Right atrium auricular region (tissue), 2 donors: ENCODE measurements around the gene HBS1L. TPM values are rescaled to one million over a fixed set of nuclear protein-coding genes. Genes with fewer than 3 reads are reported as not detected.

Experiments
- DNase-seq: peaks from one replicate; pipeline ENCODE4 v3.0.0-alpha.2; 2019; ENCODE audit warnings: low spot score
- H3K27ac ChIP-seq, 2 donors: fragments of 200-600 bp; sonication (generic); 1 replicate in 1 of 2; 2 replicates in 1 of 2; pipeline ENCODE4 v1.5.1; 2016 to 2019
- H3K27me3 ChIP-seq, 2 donors: fragments of 200-600 bp; sonication (generic); one replicate each; pipeline versions ENCODE4 v1.5.1 to v1.6.0; 2017 to 2019
- H3K36me3 ChIP-seq: fragments of 200-600 bp; sonication (generic); one replicate; pipeline ENCODE4 v1.5.1; 2016
- H3K4me1 ChIP-seq, 2 donors: fragments of 200-600 bp; sonication (generic); one replicate each; pipeline versions ENCODE4 v1.5.1 to v1.6.0; 2017 to 2019
- H3K4me3 ChIP-seq, 2 donors: fragments of 200-600 bp; sonication (generic); 1 replicate in 1 of 2; 2 replicates in 1 of 2; pipeline ENCODE4 v1.5.1; 2017 to 2019; ENCODE audit warnings: mild to moderate bottlenecking in 1 of 2, moderate library complexity in 1 of 2
- H3K9me3 ChIP-seq, 2 donors: fragments of 200-600 bp; sonication (generic); one replicate each; pipeline ENCODE4 v1.5.1; 2019
- CTCF ChIP-seq, 2 donors: fragments of 200-600 bp; sonication (generic); IDR thresholded peaks; one replicate each; pipeline ENCODE4 v1.5.1; 2019; ENCODE audit warnings: antibody characterized with exemption in 2 of 2
- total RNA-seq, 2 donors: library from RNA; depleted of rRNA; stranded (reverse); fragments of >200 nt; gene quantifications; one replicate each; pipeline ENCODE4 v1.1.0, GENCODE V29; 2016

HBS1L gene
- total RNA-seq, 2 donors from 2014 or later = 42.9 to 60.4 TPM

- DNase-seq = no peak
Observed at GRCh38 chr6:135073756-135074393, 19.3 kb upstream of the HBS1L start.

GRCh38 chr6:135073217-135073616 lies 18.6 kb upstream of the HBS1L start:
- no peaks in the 10 kb centered on the region for H3K36me3 ChIP-seq
- DNase-seq = no peak
- H3K9me3 ChIP-seq = no peaks in the 10 kb centered on the region
- TF ChIP-seq CTCF (IDR thresholded peaks at IDR 0.05) = no peak
- H3K27me3 ChIP-seq = no peaks in the 10 kb centered on the region
- no peak overlapping the region for H3K4me3 ChIP-seq
- no peak overlapping the region for H3K27ac ChIP-seq
- no peaks in the 10 kb centered on the region for H3K4me1 ChIP-seq

More at GRCh38 chr6:135073756-135074393, 19.3 kb upstream of the HBS1L start:
- Histone ChIP-seq H3K4me1 (no peaks in the 10 kb centered on the region), H3K27ac (no peak overlapping the region), H3K9me3 (no peaks in the 10 kb centered on the region), H3K36me3 (no peaks in the 10 kb centered on the region), H3K4me3 (no peak overlapping the region), H3K27me3 (no peaks in the 10 kb centered on the region)
- no peak for TF ChIP-seq CTCF (IDR thresholded peaks at IDR 0.05)

- TF ChIP-seq CTCF (IDR thresholded peaks at IDR 0.05) = no peak
- no peaks in the 10 kb centered on the region for H3K9me3 ChIP-seq
- no peaks in the 10 kb centered on the region for H3K27me3 ChIP-seq
- no peak for DNase-seq
- no peaks in the 10 kb centered on the region for H3K36me3 ChIP-seq
- H3K4me1 ChIP-seq = no peaks in the 10 kb centered on the region
- H3K27ac ChIP-seq = no peak overlapping the region
- H3K4me3 ChIP-seq = no peak overlapping the region
Observed at GRCh38 chr6:135072753-135073152, 18.1 kb upstream of the HBS1L start.

- Histone ChIP-seq H3K36me3 (no peaks in the 10 kb centered on the region), H3K9me3 (no peaks in the 10 kb centered on the region), H3K27me3 (no peaks in the 10 kb centered on the region), H3K4me1 (no peaks in the 10 kb centered on the region), H3K27ac (no peak overlapping the region), H3K4me3 (no peak overlapping the region)
- no peak for TF ChIP-seq CTCF (IDR thresholded peaks at IDR 0.05)
- no peak for DNase-seq
Observed at GRCh38 chr6:135071541-135071940, 16.9 kb upstream of the HBS1L start.

- Histone ChIP-seq H3K4me1 (no peaks in the 10 kb centered on the region), H3K4me3 (no peak overlapping the region), H3K36me3 (no peaks in the 10 kb centered on the region), H3K27ac (no peak overlapping the region), H3K9me3 (no peaks in the 10 kb centered on the region), H3K27me3 (no peaks in the 10 kb centered on the region)
- no peak for DNase-seq
- no peak for TF ChIP-seq CTCF (IDR thresholded peaks at IDR 0.05)
Observed at GRCh38 chr6:135067911-135068310, 13.3 kb upstream of the HBS1L start.

GRCh38 chr6:135066806-135067205 lies 12.2 kb upstream of the HBS1L start:
- no peaks in the 10 kb centered on the region for H3K27me3 ChIP-seq
- H3K9me3 ChIP-seq = no peaks in the 10 kb centered on the region
- no peak overlapping the region for H3K4me3 ChIP-seq
- no peak for DNase-seq
- no peaks in the 10 kb centered on the region for H3K36me3 ChIP-seq
- no peak for TF ChIP-seq CTCF (IDR thresholded peaks at IDR 0.05)
- H3K27ac ChIP-seq = no peak overlapping the region
- H3K4me1 ChIP-seq = no peaks in the 10 kb centered on the region
